Esophagus squamous epithelium (tissue), 4 donors: ENCODE measurements around the gene ACAP3.

Experiments
- POLR2A ChIP-seq, 4 donors: fragments of 450-650 bp; IDR thresholded peaks; one replicate each; pipeline ENCODE4 v1.6.1; 2017; ENCODE audit warnings: antibody characterized with exemption in 4 of 4, mild to moderate bottlenecking in 4 of 4, moderate library complexity in 3 of 4
- TF ChIP-seq, protein P1 (sequence below), 6 experiments: fragments of 450-650 bp in 4 of 6; fragments of 200-600 bp in 2 of 6; sonication (generic) in 2 of 6; IDR thresholded peaks; one replicate each; pipeline ENCODE4 v1.5.1; 2016 to 2019; ENCODE audit warnings: antibody characterized with exemption in 6 of 6, mild to moderate bottlenecking in 4 of 6, moderate library complexity in 4 of 6

GRCh38 chr1:1303736-1304135, 4.0 kb downstream of the ACAP3 start:
- TF ChIP-seq, protein P1, sequence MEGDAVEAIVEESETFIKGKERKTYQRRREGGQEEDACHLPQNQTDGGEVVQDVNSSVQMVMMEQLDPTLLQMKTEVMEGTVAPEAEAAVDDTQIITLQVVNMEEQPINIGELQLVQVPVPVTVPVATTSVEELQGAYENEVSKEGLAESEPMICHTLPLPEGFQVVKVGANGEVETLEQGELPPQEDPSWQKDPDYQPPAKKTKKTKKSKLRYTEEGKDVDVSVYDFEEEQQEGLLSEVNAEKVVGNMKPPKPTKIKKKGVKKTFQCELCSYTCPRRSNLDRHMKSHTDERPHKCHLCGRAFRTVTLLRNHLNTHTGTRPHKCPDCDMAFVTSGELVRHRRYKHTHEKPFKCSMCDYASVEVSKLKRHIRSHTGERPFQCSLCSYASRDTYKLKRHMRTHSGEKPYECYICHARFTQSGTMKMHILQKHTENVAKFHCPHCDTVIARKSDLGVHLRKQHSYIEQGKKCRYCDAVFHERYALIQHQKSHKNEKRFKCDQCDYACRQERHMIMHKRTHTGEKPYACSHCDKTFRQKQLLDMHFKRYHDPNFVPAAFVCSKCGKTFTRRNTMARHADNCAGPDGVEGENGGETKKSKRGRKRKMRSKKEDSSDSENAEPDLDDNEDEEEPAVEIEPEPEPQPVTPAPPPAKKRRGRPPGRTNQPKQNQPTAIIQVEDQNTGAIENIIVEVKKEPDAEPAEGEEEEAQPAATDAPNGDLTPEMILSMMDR (IDR thresholded peaks at IDR 0.05) = no peak
- TF ChIP-seq POLR2A (IDR thresholded peaks at IDR 0.05) = no peak
